HepG2 (cell line): ENCODE data around the gene ANKRD49. TPM values are rescaled to one million over a fixed set of nuclear protein-coding genes. Genes with fewer than 3 reads are reported as not detected.
A peak's percentile ranks its signal among the peaks of the same experiment; 100 is the strongest.

Experiments used
- AGO2 ChIP-seq: fragments of 200-400 bp; formaldehyde crosslinking; optimal IDR thresholded peaks from 2 replicates; pipeline ENCODE3; 2017; ENCODE audit warnings: mild to moderate bottlenecking, low read depth, low read length, moderate library complexity
- BHLHE40 ChIP-seq: IDR thresholded peaks from 2 replicates; pipeline ENCODE4 v1.6.1; 2011; ENCODE audit warnings: low read length, improper control_type of control experiment
- DNMT1 ChIP-seq: sonication (generic); formaldehyde crosslinking; IDR thresholded peaks from 2 replicates; pipeline ENCODE4 v1.5.1; 2020; ENCODE audit warnings: mild to moderate bottlenecking, missing genetic modification reagents
- DR1 ChIP-seq: sonication (generic); formaldehyde crosslinking; IDR thresholded peaks from 2 replicates; pipeline ENCODE4 v1.8.0; 2021; ENCODE audit warnings: mild to moderate bottlenecking, missing genetic modification reagents, inconsistent platforms
- ISX ChIP-seq: sonication (generic); formaldehyde crosslinking; conservative IDR thresholded peaks from 2 replicates; pipeline ENCODE4 v1.5.0; 2020; ENCODE audit warnings: missing genetic modification reagents
- KLF6 ChIP-seq: IDR thresholded peaks from 2 replicates; pipeline ENCODE4 v1.8.0; 2016; ENCODE audit warnings: missing biosample characterization, missing genetic modification reagents
- SALL1 ChIP-seq: sonication (generic); formaldehyde crosslinking; IDR thresholded peaks from 2 replicates; pipeline ENCODE4 v1.8.0; 2022; ENCODE audit warnings: mild to moderate bottlenecking, missing genetic modification reagents
- SALL2 ChIP-seq: sonication (generic); formaldehyde crosslinking; IDR thresholded peaks from 2 replicates; pipeline ENCODE4 v1.8.1; 2023; ENCODE audit warnings: mild to moderate bottlenecking, missing genetic modification reagents, inconsistent platforms
- SAP130 ChIP-seq: IDR thresholded peaks from 2 replicates; pipeline ENCODE4 v1.6.1; 2016; ENCODE audit warnings: low read depth
- SIN3A ChIP-seq: IDR thresholded peaks from 2 replicates; pipeline ENCODE4 v1.6.1; 2011; ENCODE audit warnings: low read depth, mild to moderate bottlenecking, control low read depth, low read length, borderline replicate concordance
- SNRNP70 ChIP-seq: fragments of 200-400 bp; formaldehyde crosslinking; IDR thresholded peaks from 2 replicates; pipeline ENCODE4 v1.6.1; 2017; ENCODE audit warnings: mild to moderate bottlenecking, low read depth, low read length, moderate library complexity
- ZBTB7A ChIP-seq: sonication (generic); formaldehyde crosslinking; IDR thresholded peaks from 2 replicates; pipeline ENCODE4 v1.8.0; 2022; ENCODE audit warnings: mild to moderate bottlenecking, missing genetic modification reagents
- ZNF160 ChIP-seq: sonication (generic); formaldehyde crosslinking; IDR thresholded peaks from 2 replicates; pipeline ENCODE4 v1.8.0; 2022; ENCODE audit warnings: mild to moderate bottlenecking, inconsistent platforms, missing genetic modification reagents
- ZNF235 ChIP-seq: sonication (generic); formaldehyde crosslinking; IDR thresholded peaks from 2 replicates; pipeline ENCODE4 v1.8.1; 2023; ENCODE audit warnings: mild to moderate bottlenecking, missing genetic modification reagents, borderline replicate concordance
- ZNF280D ChIP-seq: sonication (generic); formaldehyde crosslinking; IDR thresholded peaks from 2 replicates; pipeline ENCODE4 v1.5.1; 2020; ENCODE audit warnings: mild to moderate bottlenecking, missing genetic modification reagents
- ZNF362 ChIP-seq: sonication (generic); formaldehyde crosslinking; IDR thresholded peaks from 2 replicates; pipeline ENCODE4 v1.4.0; 2020; ENCODE audit warnings: missing genetic modification reagents, mild to moderate bottlenecking, borderline replicate concordance
- ZNF660 ChIP-seq: sonication (generic); formaldehyde crosslinking; IDR thresholded peaks from 2 replicates; pipeline ENCODE4 v1.5.1; 2020; ENCODE audit warnings: mild to moderate bottlenecking, low read depth, missing genetic modification reagents, borderline replicate concordance
- ZNF749 ChIP-seq: sonication (generic); formaldehyde crosslinking; IDR thresholded peaks from 2 replicates; pipeline ENCODE4 v1.8.0; 2022; ENCODE audit warnings: mild to moderate bottlenecking, missing genetic modification reagents, moderate library complexity, borderline replicate concordance
- ZSCAN12 ChIP-seq: sonication (generic); formaldehyde crosslinking; IDR thresholded peaks from 2 replicates; pipeline ENCODE4 v1.9.0; 2021; ENCODE audit warnings: mild to moderate bottlenecking, missing genetic modification reagents
- polyA plus RNA-seq, 8 experiments: library from polyadenylated mRNA; depleted of rRNA in 3 of 8; stranded (reverse) in 7 of 8; unstranded in 1 of 8; fragments of >200 nt; fragmentation: Illumina TruSeq in 4 of 8; extraction: Trizol in 4 of 8; gene quantifications; 2 replicates each; pipeline versions ENCODE4 v1.2.1 to v1.2.3, GENCODE V29; 2011 to 2016; ENCODE audit warnings: low read depth in 4 of 8, missing spikeins in 1 of 8, mixed read lengths in 1 of 8; ENCODE audit not compliant: insufficient read depth in 1 of 8
- total RNA-seq, 5 experiments: library from RNA; depleted of rRNA; stranded (reverse); fragments of >200 nt; fragmentation: Illumina TruSeq; extraction: Trizol; gene quantifications; 2 replicates each; pipeline ENCODE4 v1.2.3, GENCODE V29; 2016; ENCODE audit warnings: low read depth in 1 of 5
- TF ChIP-seq, protein P1 (sequence below): sonication (generic); formaldehyde crosslinking; IDR thresholded peaks from 2 replicates; pipeline ENCODE4 v1.4.0; 2020; ENCODE audit warnings: missing genetic modification reagents
- TF ChIP-seq, protein P2 (sequence below): sonication (generic); formaldehyde crosslinking; conservative IDR thresholded peaks from 2 replicates; pipeline ENCODE4 v1.8.0; 2022; ENCODE audit warnings: mild to moderate bottlenecking, moderate library complexity, missing genetic modification reagents

The ANKRD49 gene
- total and polyA plus RNA-seq, 2 of the 13 experiments (the other 11 are each of a cell fraction or from before 2014, with no cell fraction given), result 14.2 to 14.3 TPM

DNA sequence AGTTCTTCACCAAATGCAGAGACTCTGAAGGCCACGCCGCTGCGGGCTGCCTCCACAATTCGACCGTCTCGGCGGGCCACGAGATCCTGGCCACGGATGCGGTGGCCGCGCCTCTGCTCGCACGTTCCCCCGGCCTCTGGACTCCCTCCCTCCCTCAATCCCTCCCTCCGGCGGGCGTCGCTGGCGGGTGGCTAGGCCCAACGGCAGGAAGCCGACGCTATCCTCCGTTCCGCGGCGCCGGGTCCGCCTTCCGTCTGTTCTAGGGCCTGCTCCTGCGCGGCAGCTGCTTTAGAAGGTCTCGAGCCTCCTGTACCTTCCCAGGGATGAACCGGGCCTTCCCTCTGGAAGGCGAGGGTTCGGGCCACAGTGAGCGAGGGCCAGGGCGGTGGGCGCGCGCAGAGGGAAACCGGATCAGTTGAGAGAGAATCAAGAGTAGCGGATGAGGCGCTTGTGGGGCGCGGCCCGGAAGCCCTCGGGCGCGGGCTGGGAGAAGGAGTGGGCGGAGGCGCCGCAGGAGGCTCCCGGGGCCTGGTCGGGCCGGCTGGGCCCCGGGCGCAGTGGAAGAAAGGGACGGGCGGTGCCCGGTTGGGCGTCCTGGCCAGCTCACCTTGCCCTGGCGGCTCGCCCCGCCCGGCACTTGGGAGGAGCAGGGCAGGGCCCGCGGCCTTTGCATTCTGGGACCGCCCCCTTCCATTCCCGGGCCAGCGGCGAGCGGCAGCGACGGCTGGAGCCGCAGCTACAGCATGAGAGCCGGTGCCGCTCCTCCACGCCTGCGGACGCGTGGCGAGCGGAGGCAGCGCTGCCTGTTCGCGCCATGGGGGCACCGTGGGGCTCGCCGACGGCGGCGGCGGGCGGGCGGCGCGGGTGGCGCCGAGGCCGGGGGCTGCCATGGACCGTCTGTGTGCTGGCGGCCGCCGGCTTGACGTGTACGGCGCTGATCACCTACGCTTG is 50.2 kb downstream of the ANKRD49 start, which contains the start of gene FUT4 (continued):
- TF ChIP-seq, protein P1, sequence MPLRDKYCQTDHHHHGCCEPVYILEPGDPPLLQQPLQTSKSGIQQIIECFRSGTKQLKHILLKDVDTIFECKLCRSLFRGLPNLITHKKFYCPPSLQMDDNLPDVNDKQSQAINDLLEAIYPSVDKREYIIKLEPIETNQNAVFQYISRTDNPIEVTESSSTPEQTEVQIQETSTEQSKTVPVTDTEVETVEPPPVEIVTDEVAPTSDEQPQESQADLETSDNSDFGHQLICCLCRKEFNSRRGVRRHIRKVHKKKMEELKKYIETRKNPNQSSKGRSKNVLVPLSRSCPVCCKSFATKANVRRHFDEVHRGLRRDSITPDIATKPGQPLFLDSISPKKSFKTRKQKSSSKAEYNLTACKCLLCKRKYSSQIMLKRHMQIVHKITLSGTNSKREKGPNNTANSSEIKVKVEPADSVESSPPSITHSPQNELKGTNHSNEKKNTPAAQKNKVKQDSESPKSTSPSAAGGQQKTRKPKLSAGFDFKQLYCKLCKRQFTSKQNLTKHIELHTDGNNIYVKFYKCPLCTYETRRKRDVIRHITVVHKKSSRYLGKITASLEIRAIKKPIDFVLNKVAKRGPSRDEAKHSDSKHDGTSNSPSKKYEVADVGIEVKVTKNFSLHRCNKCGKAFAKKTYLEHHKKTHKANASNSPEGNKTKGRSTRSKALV (CRISPR knock-in tag), result 0 out of 2 replicates have a peak, but pooled peaks have one; percentile 21
- peak; percentile 59; the same call in 1 of the 2 replicates for TF ChIP-seq SALL1 (CRISPR knock-in tag)
- TF ChIP-seq DR1, result 0 out of 2 replicates have a peak, but pooled peaks have one; percentile 47
- no peak for TF ChIP-seq ZNF362
- TF ChIP-seq AGO2, result peak; percentile 41
- TF ChIP-seq DNMT1 (CRISPR knock-in tag), result no peak
- no peak for TF ChIP-seq SALL2 (CRISPR knock-in tag)
- no peak for TF ChIP-seq ZNF160 (CRISPR knock-in tag)
- TF ChIP-seq, protein P2, sequence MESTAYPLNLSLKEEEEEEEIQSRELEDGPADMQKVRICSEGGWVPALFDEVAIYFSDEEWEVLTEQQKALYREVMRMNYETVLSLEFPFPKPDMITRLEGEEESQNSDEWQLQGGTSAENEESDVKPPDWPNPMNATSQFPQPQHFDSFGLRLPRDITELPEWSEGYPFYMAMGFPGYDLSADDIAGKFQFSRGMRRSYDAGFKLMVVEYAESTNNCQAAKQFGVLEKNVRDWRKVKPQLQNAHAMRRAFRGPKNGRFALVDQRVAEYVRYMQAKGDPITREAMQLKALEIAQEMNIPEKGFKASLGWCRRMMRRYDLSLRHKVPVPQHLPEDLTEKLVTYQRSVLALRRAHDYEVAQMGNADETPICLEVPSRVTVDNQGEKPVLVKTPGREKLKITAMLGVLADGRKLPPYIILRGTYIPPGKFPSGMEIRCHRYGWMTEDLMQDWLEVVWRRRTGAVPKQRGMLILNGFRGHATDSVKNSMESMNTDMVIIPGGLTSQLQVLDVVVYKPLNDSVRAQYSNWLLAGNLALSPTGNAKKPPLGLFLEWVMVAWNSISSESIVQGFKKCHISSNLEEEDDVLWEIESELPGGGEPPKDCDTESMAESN (CRISPR knock-in tag), result peak; percentile 55; the same call in 1 of the 2 replicates
- TF ChIP-seq ZNF235 (CRISPR knock-in tag), result no peak
- TF ChIP-seq ISX (CRISPR knock-in tag), result no peak
- 0 out of 2 replicates have a peak, but pooled peaks have one; percentile 7 for TF ChIP-seq SAP130 (CRISPR knock-in tag)
- TF ChIP-seq KLF6 (CRISPR knock-in tag), result no peak
- TF ChIP-seq SNRNP70, result no peak
- TF ChIP-seq ZNF280D (CRISPR knock-in tag), result no peak
- TF ChIP-seq ZBTB7A (CRISPR knock-in tag), result no peak
- 0 out of 2 replicates have a peak, but pooled peaks have one; percentile 10 for TF ChIP-seq BHLHE40
- TF ChIP-seq ZSCAN12 (CRISPR knock-in tag), result no peak
- TF ChIP-seq ZNF660 (CRISPR knock-in tag), result no peak
- no peak for TF ChIP-seq ZNF749 (CRISPR knock-in tag)
- TF ChIP-seq SIN3A, result no peak
